ENCODE results near the gene GNG12.

- no peak for TF ChIP-seq POLR2AphosphoS5 (IDR thresholded peaks at IDR 0.05; ENCODE audit: low read depth, low read length)
- TF ChIP-seq POLR2A (IDR thresholded peaks at IDR 0.05; ENCODE audit: low read depth, low read length), result no peak
- TF ChIP-seq SPI1 (IDR thresholded peaks at IDR 0.05; ENCODE audit: low read depth, low read length), result no peak
Measured at GRCh38 chr1:67684526-67685066, 148.7 kb downstream of the GNG12 start.

All from GM12891 (cell line).